ENCODE measurements around the gene SLC9A9. TPM values are rescaled to one million over a fixed set of nuclear protein-coding genes. Genes with fewer than 3 reads are reported as not detected.

Gene SLC9A9
- total and polyA plus RNA-seq, 9 of the 15 experiments (the other 6 are each of a cell fraction or from before 2014, with no cell fraction given) = 0.03 to 0.13 TPM; not detected in 7

DNA sequence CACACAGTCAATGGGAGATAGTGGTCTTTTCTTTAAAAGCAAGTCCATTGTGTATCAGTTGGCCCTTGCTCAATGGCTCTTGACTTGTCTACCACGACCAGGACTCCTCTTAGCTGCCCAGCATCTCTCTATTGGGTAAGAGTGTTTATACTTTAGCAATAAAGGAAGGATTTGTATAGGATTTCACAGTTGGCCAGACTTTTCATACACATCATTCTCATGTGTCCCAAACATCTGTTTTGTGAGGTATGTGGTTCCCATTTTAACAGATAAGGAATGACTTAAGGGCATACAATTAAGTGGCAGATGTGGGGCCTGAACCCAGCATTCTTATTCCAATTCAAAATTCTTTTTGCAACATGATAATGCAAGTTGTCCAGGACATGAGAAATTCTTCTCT is 537.2 kb downstream of the SLC9A9 start (continued):
- 0 out of 2 replicates have a peak, but pooled peaks have one; percentile 18 for TF ChIP-seq TEAD4 (IDR thresholded peaks at IDR 0.05; ENCODE audit: low read length)
- no peak for TF ChIP-seq TEAD4 (CRISPR knock-in tag; IDR thresholded peaks at IDR 0.05; ENCODE audit: borderline replicate concordance)

DNA sequence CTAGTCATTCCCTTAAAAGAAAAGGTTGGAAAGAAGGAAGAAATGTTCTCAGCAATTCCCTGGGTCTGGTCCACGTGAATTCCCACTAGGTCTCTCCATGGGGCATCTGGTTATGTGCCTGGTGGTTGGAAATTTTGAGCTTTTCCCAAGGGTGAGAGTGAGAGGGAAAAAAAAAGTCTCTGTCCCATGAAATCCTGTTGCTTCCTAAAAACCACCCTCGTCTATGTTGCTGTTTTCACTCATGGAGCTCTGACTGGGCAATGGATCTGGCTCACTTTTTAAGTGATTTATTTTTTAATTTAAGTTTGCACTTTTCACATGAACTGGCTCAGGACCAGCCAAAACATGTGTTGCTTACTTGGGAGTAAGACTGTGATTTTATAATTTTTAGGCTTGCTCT is 538.6 kb downstream of the SLC9A9 start:
- WGBS (ENCODE audit: insufficient coverage, low coverage, missing lambda C conversion rate) = 78% methylated on average over 2 of the region's 2 CpGs
- H4K20me1 ChIP-seq (replicated peaks; ENCODE audit: control insufficient read depth, insufficient read depth, low read length) = no peaks in the 10 kb centered on the region
- H3K4me1 ChIP-seq (replicated peaks in 1 of 2; ENCODE audit: control insufficient read depth in 2 of 2, insufficient read depth in 2 of 2, low read length in 2 of 2) = peaks cover 14 to 37% of the 10 kb centered on the region in 2 experiments; a peak in 4 of 5 replicates
- FAIRE-seq (no peak), ATAC-seq (no peak), DNase-seq (ENCODE audit: extremely low read depth in 1 of 4, low spot score in 3 of 4) (no peak)
- TF ChIP-seq BCL6 (CRISPR knock-in tag; IDR thresholded peaks at IDR 0.05) (no peak), MYNN (IDR thresholded peaks at IDR 0.05) (no peak), MYNN (CRISPR knock-in tag; IDR thresholded peaks at IDR 0.05) (no peak), ELF1 (tag; IDR thresholded peaks at IDR 0.05) (no peak), ZNF347 (CRISPR knock-in tag; IDR thresholded peaks at IDR 0.05; ENCODE audit: low read depth) (no peak), ZNF707 (CRISPR knock-in tag; conservative IDR thresholded peaks at IDR 0.05) (no peak)
- TF ChIP-seq, protein P1, sequence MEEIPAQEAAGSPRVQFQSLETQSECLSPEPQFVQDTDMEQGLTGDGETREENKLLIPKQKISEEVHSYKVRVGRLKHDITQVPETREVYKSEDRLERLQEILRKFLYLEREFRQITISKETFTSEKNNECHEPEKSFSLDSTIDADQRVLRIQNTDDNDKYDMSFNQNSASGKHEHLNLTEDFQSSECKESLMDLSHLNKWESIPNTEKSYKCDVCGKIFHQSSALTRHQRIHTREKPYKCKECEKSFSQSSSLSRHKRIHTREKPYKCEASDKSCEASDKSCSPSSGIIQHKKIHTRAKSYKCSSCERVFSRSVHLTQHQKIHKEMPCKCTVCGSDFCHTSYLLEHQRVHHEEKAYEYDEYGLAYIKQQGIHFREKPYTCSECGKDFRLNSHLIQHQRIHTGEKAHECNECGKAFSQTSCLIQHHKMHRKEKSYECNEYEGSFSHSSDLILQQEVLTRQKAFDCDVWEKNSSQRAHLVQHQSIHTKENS (CRISPR knock-in tag; IDR thresholded peaks at IDR 0.05) = no peak
- TF ChIP-seq, protein P2, sequence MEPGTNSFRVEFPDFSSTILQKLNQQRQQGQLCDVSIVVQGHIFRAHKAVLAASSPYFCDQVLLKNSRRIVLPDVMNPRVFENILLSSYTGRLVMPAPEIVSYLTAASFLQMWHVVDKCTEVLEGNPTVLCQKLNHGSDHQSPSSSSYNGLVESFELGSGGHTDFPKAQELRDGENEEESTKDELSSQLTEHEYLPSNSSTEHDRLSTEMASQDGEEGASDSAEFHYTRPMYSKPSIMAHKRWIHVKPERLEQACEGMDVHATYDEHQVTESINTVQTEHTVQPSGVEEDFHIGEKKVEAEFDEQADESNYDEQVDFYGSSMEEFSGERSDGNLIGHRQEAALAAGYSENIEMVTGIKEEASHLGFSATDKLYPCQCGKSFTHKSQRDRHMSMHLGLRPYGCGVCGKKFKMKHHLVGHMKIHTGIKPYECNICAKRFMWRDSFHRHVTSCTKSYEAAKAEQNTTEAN (CRISPR knock-in tag; IDR thresholded peaks at IDR 0.05) = no peak
- no TSS peak for BruUV-seq (replicated peaks)
- H3K9me1 ChIP-seq (ENCODE audit: control insufficient read depth, insufficient read depth, low read length) = no peaks in the 10 kb centered on the region
- H3K9me3 ChIP-seq (replicated peaks; ENCODE audit: control insufficient read depth, insufficient read depth, low read depth, low read length) = no peaks in the 10 kb centered on the region
- no peak overlapping the region for H3K4me2 ChIP-seq (ENCODE audit: insufficient read depth, low read length)
- H2AFZ ChIP-seq (ENCODE audit: low read depth, low read length) = peak overlapping the region; percentile 28
- H3K36me3 ChIP-seq (ENCODE audit: control insufficient read depth, insufficient read depth, low read length) = no peaks in the 10 kb centered on the region
- no peak overlapping the region for H3K27ac ChIP-seq (ENCODE audit: extremely low read depth, low read depth, low read length)
- H3K4me3 ChIP-seq = no peak overlapping the region
- no peaks in the 10 kb centered on the region for H3K79me2 ChIP-seq (ENCODE audit: control insufficient read depth, insufficient read depth, low read length)
- ChIA-PET CTCF (ENCODE audit: low intra/inter-chr PET ratio) (no interaction called here), POLR2A (no interaction called here)
- in situ Hi-C loops (cut with MboI) = no loop called here
- H3K27me3 ChIP-seq (ENCODE audit: control insufficient read depth in 2 of 2, insufficient read depth in 2 of 2, low read length in 2 of 2) = no peaks in the 10 kb centered on the region
- intact Hi-C loops (cut with micrococcal nuclease) = no loop called here
- no peak overlapping the region for H3K9ac ChIP-seq (ENCODE audit: insufficient read depth in 1 of 2, low read depth in 2 of 2, low read length in 2 of 2)
